GM12874 (cell line): Measurements from ENCODE around the gene RMDN3.

ENCODE experiments used
- CTCF ChIP-seq: IDR thresholded peaks from 2 replicates; pipeline ENCODE4 v1.5.1; 2011; ENCODE audit warnings: low read depth, mild to moderate bottlenecking, control low read depth, low read length, moderate library complexity; ENCODE audit not compliant: insufficient read depth

RMDN3 gene

GRCh38 chr15:40785164-40785563, 30.1 kb upstream of the RMDN3 start:
- TF ChIP-seq CTCF: no peak

- TF ChIP-seq CTCF: peak; percentile 98
Measured at GRCh38 chr15:40782609-40783227, 27.7 kb upstream of the RMDN3 start.

GRCh38 chr15:40776537-40777141, 21.6 kb upstream of the RMDN3 start:
- no peak for TF ChIP-seq CTCF

- no peak for TF ChIP-seq CTCF
Measured at GRCh38 chr15:40775740-40776536, 20.9 kb upstream of the RMDN3 start.

GRCh38 chr15:40775007-40775406, 20.0 kb upstream of the RMDN3 start:
- no peak for TF ChIP-seq CTCF

GRCh38 chr15:40773902-40774301, 18.8 kb upstream of the RMDN3 start:
- no peak for TF ChIP-seq CTCF

- no peak for TF ChIP-seq CTCF
Measured at GRCh38 chr15:40773496-40773895, 18.4 kb upstream of the RMDN3 start.
